Lung microvascular endothelial cell (primary cell): ENCODE data around the gene ACVR1. TPM values are rescaled to one million over a fixed set of nuclear protein-coding genes. Genes with fewer than 3 reads are reported as not detected.

Experiments used
- DNase-seq, 2 donors: peaks; one replicate each; pipeline versions ENCODE4 v3.0.0 to v3.0.0-alpha.2; 2010; ENCODE audit warnings: low read depth in 2 of 2
- total RNA-seq: library from RNA; depleted of rRNA; stranded (reverse); fragments of >200 nt; gene quantifications from 2 replicates; pipeline ENCODE4 v1.2.1, GENCODE V29; 2014

Gene ACVR1
- total RNA-seq: 11.1 and 13.3 TPM in 2 replicates

- peak; percentile 98 for DNase-seq
Measured at GRCh38 chr2:157876066-157876785, at the start of gene ACVR1. ACVR1 (minus strand) TSS chr2:157876330; CDS start chr2:157799493, 76,837 bp downstream.

- DNase-seq: no peak
Measured at GRCh38 chr2:157925071-157925470, 48.9 kb upstream of the ACVR1 start.

GRCh38 chr2:157923598-157924217, 47.6 kb upstream of the ACVR1 start:
- no peak for DNase-seq

GRCh38 chr2:157922815-157923214, 46.7 kb upstream of the ACVR1 start:
- no peak for DNase-seq

GRCh38 chr2:157922336-157922735, 46.2 kb upstream of the ACVR1 start:
- DNase-seq: no peak

GRCh38 chr2:157920736-157921135, 44.6 kb upstream of the ACVR1 start:
- DNase-seq: no peak

GRCh38 chr2:157919181-157919580, 43.1 kb upstream of the ACVR1 start:
- DNase-seq: no peak

GRCh38 chr2:157918319-157918718, 42.2 kb upstream of the ACVR1 start:
- no peak for DNase-seq

- no peak for DNase-seq
Measured at GRCh38 chr2:157911750-157912149, 35.6 kb upstream of the ACVR1 start.

- no peak for DNase-seq
Measured at GRCh38 chr2:157911246-157911645, 35.1 kb upstream of the ACVR1 start.

GRCh38 chr2:157905092-157905491, 29.0 kb upstream of the ACVR1 start:
- no peak for DNase-seq

GRCh38 chr2:157903626-157904025, 27.5 kb upstream of the ACVR1 start:
- no peak for DNase-seq

- DNase-seq: no peak
Measured at GRCh38 chr2:157903151-157903550, 27.0 kb upstream of the ACVR1 start.

GRCh38 chr2:157902692-157903091, 26.6 kb upstream of the ACVR1 start:
- DNase-seq: no peak

GRCh38 chr2:157901325-157901724, 25.2 kb upstream of the ACVR1 start:
- DNase-seq: peak in 1 of 2 donors; percentile 2

GRCh38 chr2:157900684-157901083, 24.6 kb upstream of the ACVR1 start:
- no peak for DNase-seq

- DNase-seq: no peak
Measured at GRCh38 chr2:157900203-157900602, 24.1 kb upstream of the ACVR1 start.

- no peak for DNase-seq
Measured at GRCh38 chr2:157899125-157899839, 23.2 kb upstream of the ACVR1 start.

- peak in 1 of 2 donors; percentile 76 for DNase-seq
Measured at GRCh38 chr2:157898591-157898996, 22.5 kb upstream of the ACVR1 start.

GRCh38 chr2:157897106-157897971, 21.2 kb upstream of the ACVR1 start:
- no peak for DNase-seq

GRCh38 chr2:157895531-157895930, 19.4 kb upstream of the ACVR1 start:
- DNase-seq: no peak
